Stomach (tissue), 4 donors: ENCODE measurements around the gene CBL.

Source experiments
- CTCF ChIP-seq, 7 experiments: fragments of 450-650 bp in 4 of 7; fragments of 200-600 bp in 3 of 7; sonication (generic) in 3 of 7; IDR thresholded peaks; one replicate each; pipeline ENCODE4 v1.5.1; 2016 to 2019; ENCODE audit warnings: antibody characterized with exemption in 7 of 7, control low read depth in 2 of 7, mild to moderate bottlenecking in 1 of 7
- EP300 ChIP-seq: sonication (generic); formaldehyde crosslinking; IDR thresholded peaks from one replicate; pipeline ENCODE4 v1.6.1; 2017; ENCODE audit warnings: antibody characterized with exemption
- POLR2A ChIP-seq, 4 donors: fragments of 450-650 bp; IDR thresholded peaks; one replicate each; pipeline ENCODE4 v1.6.1; 2016; ENCODE audit warnings: antibody characterized with exemption in 4 of 4, control low read depth in 2 of 4, mild to moderate bottlenecking in 1 of 4, moderate library complexity in 1 of 4
- POLR2AphosphoS5 ChIP-seq, 3 donors: sonication (generic); formaldehyde crosslinking; IDR thresholded peaks; one replicate each; pipeline ENCODE4 v1.6.1; 2016; ENCODE audit warnings: antibody characterized with exemption in 3 of 3

- TF ChIP-seq CTCF (IDR thresholded peaks at IDR 0.05) = no peak
- no peak for TF ChIP-seq POLR2A (IDR thresholded peaks at IDR 0.05)
- no peak for TF ChIP-seq EP300
- no peak for TF ChIP-seq POLR2AphosphoS5 (IDR thresholded peaks at IDR 0.05)
These were observed 71.5 kb downstream of the CBL start for GRCh38 chr11:119277660-119278059.
